ENCODE data around the gene SOBP.

SOBP gene

GRCh38 chr6:107645740-107646139 is 155.8 kb downstream of the SOBP start:
- DNase-seq, result no peak

DNA sequence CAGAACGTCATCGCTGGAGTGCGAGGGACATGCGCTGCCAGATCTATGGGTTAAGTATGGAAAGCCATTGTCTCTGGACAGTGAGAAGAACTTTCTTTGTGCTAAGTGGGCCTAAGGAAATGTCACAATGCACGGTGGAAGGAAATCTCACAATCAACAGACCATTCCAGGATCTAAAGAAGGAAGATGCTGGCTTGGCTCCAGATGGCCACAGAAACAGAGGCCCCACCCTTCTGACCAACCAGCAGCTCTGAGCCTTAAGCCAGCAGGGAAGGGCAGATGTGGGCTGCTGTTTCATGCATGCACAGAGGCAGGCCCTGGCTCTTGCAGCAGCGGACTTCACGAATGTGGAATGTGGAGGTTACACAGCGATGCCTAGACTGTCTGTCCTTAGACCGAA is 156.3 kb downstream of the SOBP start:
- DNase-seq, result no peak

- DNase-seq, result no peak
Observed at GRCh38 chr6:107646776-107647438, 157.0 kb downstream of the SOBP start.

DNA sequence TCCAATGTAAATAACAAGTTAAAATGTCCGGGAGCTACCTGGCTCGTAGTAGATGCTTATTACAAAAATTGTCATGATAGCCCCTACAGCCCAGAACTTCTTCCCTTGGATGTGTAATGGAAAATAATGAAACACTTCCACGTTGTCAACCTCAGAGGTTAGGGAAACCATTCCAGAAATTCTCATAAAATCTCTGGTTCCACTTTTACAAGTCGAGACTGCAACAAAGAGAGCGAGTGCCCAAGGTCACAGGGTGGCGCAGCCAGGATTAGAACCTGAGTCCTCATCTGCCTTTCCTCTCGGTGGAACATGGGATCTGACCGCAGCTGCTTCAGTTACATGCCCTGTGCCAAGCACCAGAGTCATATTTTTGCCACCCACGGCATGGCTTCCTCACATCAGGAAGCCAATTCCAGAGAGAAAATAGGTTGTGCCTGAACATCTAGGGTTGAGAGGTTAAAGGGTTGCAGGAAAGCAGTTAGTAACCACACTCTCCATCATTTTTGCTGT is 157.6 kb downstream of the SOBP start:
- no peak for DNase-seq

DNA sequence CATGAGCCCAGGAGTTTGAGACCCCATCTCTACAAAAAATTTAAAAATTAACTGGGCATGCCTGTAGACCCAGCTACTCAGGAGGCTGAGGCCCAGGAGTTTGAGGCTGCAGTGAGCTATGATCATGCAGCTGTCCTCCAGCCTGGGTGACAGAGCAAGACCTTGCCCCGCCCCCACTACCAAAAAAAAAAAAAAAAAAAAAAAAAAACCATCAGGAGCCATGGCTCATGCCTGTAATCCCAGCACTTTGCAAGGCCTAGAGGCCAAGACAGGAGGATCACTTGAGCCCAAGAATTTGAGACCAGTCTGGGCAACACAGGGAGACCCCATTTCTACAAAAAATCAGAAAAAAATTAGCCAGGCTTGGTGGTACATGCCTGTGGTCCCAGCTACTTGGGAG is 159.1 kb downstream of the SOBP start:
- DNase-seq, result no peak

DNA sequence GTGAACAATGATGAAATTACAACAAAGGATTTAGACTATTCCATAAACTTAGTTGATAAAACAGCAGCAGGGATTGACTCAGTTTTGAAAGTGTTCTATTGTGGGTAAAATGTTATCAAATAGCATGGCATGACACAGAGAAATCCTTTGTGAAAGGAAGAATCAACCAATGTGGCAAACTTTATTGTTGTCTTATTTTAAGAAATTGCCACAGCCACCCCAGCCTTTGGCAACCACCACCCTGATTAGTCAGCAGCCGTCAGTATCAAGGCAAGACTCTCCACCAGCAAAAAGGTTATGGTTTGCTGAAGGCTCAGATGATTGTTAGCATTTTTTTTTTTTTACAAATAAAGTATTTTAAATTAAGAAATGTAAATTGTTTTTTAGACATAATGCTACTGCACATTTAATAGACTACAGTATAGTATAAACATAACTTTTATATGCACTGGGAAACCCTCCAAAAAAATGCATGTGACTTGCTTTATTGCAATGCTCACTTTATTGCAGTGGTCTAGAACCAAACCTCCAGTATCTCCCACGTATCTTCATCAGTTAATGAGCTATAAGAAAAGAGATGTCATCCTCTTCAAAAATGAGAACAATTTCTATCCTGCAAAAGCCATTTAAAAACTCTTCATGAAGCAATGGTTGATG is 162.7 kb downstream of the SOBP start:
- no peak for DNase-seq

GRCh38 chr6:107653183-107653580 is 163.3 kb downstream of the SOBP start:
- DNase-seq, result no peak

- DNase-seq, result no peak
Observed at GRCh38 chr6:107653861-107654394, 164.0 kb downstream of the SOBP start.

DNA sequence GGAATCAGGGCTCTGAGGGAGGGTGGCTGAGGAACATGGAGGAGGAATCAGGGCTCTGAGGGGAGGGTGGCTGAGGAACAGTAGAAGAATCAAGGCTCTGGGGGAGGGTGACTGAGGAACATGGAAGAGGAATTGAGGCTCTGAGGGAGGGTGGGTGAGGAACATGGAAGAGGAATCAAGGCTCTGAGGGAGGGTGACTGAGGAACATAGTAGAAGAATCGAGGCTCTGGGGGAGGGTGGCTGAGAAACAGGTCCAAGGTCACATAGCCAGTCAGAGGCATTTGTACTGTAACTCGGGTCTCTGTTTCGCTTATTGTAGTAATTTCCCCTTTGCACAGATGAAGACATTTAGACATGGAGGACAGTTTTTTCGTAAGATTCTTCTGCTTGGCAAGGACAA is 164.8 kb downstream of the SOBP start:
- no peak for DNase-seq

GRCh38 chr6:107655245-107655644 is 165.3 kb downstream of the SOBP start:
- DNase-seq, result no peak

- no peak for DNase-seq
Observed at GRCh38 chr6:107655864-107656263, 165.9 kb downstream of the SOBP start.

DNA sequence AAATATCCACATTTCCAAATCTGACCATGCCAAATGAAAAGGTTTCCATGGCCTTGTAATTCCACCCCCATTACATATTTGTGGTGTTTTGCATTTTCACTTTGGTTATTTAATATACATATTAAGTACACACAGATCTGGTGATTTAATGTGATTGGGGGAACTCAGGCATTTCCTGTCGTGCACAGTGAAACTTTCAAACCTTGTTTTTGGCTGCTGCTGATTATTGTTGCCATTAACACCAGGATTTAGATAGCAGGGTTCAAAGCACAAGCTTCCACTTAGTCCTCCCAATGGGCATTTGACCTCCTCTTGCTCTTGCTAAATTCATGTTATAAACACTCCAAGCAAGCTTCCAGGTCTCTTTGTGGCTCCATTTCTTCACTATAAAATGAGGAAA is 166.5 kb downstream of the SOBP start:
- no peak for DNase-seq

GRCh38 chr6:107656883-107657282 is 167.0 kb downstream of the SOBP start:
- no peak for DNase-seq

GRCh38 chr6:107657373-107657754 is 167.4 kb downstream of the SOBP start:
- no peak for DNase-seq

DNA sequence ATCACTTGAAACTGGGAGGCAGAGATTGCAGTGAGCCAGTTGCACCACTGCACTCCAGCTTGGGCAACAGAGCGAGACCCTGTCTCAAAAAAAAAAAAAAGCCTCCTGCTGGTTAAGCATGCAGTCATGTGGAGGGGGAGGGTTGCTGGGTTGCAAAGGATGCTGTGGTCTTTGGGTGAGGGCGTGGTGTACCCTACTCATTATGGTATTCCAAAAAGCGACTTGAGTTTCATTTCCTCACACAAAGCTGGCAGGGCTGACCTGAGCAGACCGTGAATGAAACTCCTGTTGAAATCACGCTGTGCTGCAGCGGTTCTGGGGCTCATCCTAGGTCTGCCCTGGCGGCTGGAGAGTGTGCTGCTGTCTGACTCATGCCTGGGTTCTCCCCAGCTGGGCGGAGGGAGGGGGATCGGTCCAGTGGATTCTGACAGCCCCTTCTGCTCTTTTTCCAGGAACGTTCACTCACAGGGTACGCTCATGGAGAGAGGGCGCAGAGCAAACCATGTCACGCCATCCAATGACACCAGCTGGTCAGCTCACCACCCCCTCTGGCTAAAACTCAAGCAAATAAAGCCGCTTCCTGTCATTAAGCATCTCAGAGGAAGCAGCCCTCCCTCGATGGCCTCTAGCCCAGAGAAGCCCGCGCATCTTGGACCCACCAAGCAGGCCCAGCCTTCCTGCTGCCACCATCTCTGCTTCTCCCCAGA is 168.0 kb downstream of the SOBP start:
- DNase-seq, result no peak

DNA sequence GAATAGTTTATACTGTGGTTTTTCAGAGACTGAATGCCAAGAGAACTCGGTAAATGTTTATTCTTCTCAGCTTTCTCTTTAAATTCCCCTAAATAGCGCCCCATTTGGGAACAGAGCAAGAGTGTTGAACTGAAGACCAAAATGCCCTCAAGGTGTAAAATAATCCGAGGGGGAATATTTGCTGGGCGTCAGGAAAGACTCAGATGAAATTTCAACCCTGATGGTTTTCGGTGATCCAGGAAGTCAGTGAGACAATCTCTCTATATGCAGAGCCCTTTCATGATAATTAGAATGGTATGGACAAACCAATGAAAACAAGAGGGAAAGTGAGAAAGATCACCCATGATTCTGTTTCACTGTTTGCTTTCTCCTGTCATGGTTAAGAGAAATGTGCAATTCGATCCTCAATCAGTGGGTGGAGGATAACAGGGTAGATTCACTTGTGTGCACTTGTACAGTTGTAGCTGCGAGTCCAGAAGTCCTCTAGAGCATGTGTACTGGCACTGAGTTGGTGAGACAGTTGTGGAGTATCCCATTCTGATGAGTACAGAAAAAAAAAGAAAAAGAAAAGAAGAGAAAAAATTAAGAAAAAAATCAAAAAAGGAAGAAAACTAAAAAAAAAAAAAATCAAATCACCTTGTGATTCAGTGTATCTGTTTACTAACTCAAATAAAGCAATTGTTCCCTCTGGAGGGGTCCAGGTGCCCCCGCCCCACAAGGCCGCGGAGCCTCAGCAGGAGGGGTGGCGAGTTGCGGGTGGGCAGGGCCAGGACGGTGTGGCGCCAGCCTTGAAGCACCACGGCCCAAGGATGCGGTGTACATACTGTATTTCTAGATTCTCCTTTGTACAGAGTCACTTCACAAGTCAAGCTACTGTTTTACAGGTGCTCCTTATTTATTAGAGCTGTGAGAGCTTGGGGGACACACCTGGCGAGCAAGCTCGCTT is 169.3 kb downstream of the SOBP start:
- DNase-seq, result peak; percentile 68

DNA sequence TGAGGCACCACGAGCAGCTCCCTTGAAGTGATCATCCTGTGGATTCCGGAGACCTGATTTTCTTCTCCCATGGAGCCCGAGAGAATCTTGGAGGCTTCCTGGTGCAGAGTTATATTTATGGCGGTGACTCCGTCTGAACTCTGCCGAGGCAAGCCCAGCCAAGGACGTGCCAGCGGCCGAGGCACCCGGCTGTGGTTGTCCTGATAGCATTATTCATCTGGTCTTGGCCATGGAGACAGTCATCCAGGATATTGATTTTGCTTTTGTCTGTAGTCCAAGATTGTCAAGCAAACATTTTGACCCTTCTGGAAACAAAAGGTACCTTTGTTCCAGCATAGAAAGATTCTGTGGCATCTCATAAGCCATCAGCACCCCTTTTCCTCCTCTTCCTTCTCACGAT is 170.9 kb downstream of the SOBP start:
- no peak for DNase-seq

GRCh38 chr6:107661291-107661690 is 171.4 kb downstream of the SOBP start:
- no peak for DNase-seq

- no peak for DNase-seq
Observed at GRCh38 chr6:107662333-107662732, 172.4 kb downstream of the SOBP start.

DNA sequence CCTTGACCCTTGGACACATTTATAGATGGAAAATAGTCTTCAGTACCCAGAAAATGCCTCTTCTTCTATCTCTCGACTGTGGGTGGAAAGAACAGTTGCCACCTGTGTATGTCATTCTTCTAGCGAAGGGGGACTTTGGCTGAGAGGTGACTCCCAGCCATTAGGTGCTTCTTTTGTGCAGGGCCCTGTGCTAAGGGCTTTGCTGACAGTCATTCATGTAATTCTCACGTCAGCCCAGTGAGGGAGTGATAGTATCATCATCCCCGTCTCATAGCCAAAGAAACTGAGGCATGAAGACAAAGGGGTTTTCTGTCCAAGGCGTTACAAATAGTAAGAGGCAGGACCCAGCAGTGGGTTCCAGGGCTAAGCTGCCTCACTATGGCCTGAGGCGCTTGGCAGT is 173.4 kb downstream of the SOBP start:
- DNase-seq, result no peak

- no peak for DNase-seq
Observed at GRCh38 chr6:107665382-107665781, 175.5 kb downstream of the SOBP start.

DNA sequence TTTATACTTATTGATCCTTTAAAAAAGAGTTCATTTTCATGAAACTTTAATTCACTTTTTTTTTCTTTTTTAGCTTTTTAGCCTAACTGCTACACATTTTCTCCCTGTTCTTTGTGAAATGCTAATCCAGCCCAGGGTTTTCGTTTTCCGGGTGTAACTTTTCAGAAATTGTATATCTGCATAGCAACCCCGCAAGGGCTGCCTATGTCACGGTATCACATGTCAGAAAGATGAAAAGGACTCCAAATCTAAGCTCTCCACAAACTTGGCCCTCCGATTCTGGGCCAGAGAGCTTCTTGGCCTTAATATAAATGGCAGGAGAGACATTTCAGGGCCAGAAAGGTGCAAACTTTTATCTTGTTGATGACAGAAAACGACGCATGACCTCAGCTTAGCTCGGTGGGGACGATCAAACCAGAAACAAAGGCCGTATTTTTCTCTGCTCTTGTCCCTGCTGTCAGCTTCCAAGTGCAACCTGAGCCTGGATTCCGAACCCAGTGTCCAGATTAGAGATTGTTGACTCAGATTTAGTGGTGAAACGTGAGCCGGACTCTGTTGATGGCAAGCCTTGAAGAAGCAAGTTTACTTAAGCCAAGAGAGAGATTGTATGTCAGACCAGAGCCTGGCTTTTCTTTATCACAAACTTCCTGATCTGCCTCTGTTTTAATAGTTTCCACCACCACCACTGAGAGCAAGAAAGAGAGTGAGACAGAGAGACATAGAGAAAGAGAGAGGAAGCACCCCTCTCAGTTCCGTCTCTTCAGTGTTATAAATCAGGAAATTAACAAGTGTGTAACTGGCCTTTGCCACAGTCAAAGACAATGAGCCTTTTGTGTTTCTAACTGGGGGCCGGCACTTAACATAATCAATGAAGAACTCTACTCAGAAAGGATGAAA is 176.4 kb downstream of the SOBP start:
- no peak for DNase-seq

Data from NCI-H2081 treated with DMSO at 0.1 percent for 48 hours (cell line).